Ecto neural progenitor cell (in vitro differentiated cells): ENCODE results near the gene BCL2L2.
A peak's percentile ranks its signal among the peaks of the same experiment; 100 is the strongest.
"Not testable (repeated sequence)": the region's sequence is repeated elsewhere in the genome, so short reads cannot be mapped to it uniquely, and the experiment has no call there.

Source experiments
- DNase-seq: peaks from one replicate; pipeline ENCODE4 v3.0.0-alpha.2; 2018; ENCODE audit warnings: low spot score

BCL2L2 gene, protein sequence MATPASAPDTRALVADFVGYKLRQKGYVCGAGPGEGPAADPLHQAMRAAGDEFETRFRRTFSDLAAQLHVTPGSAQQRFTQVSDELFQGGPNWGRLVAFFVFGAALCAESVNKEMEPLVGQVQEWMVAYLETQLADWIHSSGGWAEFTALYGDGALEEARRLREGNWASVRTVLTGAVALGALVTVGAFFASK

DNA sequence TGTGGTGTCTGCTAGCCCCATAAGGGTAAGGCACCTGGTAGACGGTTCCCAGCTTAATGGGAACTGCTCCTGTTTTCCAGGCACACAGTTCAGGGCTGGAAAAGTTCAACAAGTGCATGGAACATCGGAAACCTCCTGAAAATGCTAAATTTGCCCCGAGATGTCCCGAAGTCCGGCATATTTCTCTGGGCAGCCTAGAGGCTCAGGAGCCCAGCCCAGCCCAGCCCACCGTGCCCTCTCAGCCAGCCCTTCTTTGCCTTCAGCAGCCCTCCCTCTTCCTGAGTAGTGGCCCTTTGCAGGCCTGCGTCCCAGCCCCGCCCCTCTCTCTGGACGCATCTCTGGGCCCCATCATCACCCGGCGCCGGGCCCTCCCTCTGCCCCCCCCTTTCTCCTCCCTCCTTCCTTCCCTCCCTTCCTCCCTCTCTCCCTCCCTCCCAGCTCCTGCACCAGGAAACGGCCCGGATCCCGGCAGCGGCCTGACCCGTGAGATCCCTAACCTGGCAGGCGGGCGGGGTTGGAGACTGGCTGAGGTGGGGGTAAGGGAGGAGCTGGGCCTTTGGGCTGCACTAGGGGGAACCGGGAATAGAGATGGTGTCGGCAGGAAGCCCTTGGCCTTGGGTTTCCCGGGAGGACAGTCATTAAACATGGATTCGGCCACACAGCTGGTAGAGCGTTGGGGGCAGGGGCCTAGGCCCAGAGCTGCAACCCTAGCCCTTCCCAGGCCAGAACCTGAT lies at the start of gene BCL2L2:
Gene BCL2L2, plus strand, starts transcription at position 422 of the 734 bp plus-strand sequence. CDS start 935 bp downstream, outside the sequence.
- peak; percentile 94 for DNase-seq

DNA sequence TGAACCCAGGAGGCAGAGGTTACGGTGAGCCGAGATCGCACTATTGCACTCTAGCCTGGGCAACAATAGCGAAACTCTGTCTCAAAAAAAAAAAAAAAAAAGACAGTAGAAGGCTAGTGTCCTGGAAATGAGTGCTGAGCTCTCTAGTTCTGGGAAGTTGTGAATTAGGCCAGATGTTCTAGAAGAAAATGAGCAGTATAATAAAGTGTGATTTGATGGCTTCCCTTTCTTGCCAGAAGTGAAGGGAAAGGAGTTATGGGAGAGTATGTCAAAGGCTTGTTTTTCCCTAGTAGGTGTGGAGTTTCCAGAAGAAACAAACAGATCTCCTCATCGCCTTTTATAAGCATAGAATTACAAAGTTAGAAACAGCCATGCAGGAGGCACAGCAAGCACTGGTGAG lies 48.4 kb upstream of the BCL2L2 start:
- no peak for DNase-seq

DNA sequence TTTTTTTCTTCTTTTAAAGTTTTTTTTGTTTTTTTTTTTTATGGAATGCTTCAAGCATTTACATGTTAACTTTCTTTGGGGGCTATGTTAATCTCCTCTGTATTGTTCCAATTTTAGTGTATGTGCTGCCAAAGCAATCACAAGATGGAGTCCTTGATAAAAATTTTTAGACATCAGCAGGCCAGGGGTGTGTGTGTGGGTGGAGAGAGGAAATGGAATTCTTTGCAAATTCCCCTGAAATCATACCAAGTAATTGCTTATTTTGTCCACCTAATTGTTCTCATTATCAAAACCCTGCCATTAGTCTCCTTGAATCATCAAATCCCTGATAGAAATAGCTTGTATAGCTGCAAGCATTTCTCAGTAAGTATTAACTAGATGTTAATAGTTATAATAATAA lies 47.2 kb upstream of the BCL2L2 start:
- DNase-seq, result no peak

DNA sequence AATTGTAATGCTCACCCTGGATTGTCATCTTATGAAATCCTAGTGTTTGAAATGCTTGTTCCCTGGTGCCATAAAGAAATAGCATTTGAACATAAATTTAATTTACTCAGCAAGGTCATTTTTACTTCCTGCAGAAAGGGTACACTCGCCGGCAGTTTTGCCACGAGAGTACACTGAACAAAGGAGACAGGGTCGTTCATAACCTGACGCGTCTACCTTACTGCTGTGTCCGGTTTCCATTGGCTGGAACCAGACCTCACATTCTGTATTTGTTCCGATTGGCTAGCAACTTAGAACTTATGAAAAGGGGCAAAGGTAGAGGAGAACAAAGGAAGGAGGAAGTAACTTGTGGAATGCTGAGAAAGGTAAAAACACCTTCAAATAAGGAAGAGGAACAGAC lies 45.8 kb upstream of the BCL2L2 start:
- DNase-seq, result not testable (repeated sequence)

DNA sequence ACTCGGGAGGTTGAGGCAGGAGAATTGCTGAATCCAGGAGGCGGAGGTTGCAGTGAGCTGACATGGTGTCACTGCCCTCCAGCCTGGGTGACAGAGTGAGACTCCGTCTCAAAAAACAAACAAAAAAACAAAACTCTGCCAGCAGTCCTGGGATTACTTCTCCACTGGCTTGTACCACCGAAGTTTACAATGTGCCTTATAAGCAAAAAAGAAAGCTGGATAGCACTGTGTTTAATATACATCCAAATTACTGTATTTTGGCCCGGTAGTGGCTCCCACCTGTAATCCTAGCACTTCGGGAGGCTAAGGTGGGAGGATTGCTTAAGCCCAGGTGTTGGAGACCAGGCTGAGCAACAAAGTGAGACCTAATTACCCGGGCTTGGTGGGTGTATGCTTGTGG lies 37.4 kb upstream of the BCL2L2 start:
- DNase-seq, result no peak

DNA sequence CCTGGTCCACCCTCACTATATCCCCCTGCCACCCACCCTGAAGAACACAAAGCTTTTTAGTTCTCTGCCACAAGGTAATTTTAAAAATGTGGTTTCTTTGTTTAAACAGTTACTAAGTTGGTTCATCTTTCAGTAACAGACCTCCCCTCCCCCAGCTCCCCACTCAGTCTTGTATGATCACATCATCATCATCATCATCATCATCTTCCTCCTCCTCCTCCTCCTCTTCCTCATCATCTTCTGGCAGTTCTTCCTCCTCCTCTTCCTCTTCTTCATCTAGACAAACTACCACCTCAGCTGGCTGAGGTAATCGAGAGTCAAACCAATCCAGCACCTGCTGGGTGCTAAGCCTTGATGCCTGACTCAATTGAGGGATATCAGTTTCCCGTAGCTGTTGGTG lies 31.2 kb upstream of the BCL2L2 start:
- DNase-seq, result no peak

DNA sequence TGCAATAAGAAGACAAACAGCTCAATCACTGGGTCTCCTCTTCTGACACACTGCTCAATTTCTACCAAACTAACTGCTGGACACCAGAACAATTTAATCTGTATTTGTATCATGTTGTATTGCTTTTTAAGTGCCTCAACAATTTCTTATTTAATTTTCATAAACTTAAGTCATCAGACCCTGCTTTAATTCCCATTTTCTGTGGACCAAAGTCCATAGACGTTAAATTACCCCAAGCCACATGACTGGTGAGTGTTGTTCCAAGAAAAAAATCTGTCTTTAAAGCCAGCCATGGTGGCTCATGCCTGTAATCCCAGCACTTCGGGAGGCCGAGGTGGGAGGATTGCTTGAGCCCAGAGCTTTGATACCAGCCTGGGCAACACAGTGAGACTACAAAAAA lies 29.4 kb upstream of the BCL2L2 start:
- no peak for DNase-seq

DNA sequence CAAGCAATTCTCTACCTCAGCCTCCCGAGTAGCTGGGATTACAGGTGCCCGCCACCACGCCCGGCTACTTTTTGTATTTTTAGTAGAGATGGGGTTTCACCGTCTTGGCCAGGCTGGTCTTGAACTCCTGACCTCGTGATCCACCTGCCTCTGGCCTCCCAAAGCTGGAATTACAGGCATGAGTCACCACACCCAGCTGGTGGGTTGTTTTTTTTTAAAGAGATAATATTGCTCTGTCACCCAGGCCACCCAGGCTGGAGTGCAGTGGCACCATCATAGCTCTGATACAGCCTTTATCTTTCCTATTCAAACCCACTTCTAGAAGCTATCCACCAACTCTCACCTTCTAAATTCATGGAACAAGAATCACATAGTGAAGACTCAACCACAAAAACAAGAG lies 28.7 kb upstream of the BCL2L2 start:
- DNase-seq, result not testable (repeated sequence)

DNA sequence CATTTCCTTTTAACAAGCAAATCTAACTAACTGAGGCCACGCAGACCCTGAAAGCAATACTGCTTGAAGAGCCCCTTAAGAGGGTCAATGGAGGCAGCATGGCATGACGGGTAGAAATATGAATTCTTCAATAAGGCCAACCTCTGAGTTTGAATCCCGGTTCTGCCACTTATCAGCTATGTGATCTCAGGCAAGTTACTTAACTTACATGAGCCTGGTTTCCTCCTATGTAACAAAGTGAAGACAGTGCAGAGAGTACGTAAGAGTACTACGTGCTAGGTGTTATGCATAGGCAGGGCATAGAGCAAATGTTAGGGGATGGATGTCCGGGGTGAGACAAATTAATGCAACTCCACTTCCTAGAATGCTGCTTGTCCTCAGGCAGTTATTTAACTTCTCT lies 25.4 kb upstream of the BCL2L2 start:
- no peak for DNase-seq

DNA sequence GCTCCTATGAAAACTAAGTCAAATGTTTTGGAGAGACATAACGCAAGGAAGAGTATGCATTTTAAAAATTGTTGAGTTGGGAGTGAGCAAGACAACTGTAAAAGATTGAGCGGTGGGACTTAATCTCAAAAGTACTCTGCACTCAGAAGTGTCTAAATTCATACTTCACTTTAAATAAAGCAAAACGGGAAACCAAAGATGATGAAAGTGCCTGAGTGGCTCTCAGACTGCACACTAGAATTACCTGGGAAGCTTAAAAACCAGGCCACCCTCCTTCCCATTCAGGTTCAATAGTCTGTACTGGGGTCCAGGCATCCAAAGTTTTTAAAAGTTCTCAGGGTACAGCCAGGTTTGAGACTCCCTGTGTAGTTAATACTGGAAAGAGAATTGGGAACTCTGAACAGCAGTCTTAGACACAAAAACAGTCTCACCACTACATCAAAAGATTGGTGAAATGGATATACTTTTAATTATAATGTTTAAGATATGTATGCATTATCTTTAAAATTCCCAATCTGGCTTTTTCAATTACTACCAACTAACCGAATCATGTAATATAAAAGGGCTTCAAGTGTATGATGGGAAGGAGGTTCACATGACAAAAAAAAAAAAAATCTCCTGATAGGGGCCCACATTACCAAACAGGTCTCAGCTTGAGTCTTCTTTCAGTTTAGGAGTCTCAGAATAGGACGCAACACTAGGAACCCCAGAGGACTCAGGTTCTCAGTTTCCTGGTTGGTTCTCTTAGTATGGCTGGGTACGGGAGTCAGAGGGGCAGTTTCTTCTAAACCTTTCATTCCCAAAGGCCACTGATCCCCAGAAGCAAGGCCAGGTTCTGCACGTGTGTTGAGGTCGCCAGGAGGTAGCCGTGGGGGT lies 21.7 kb upstream of the BCL2L2 start:
- no peak for DNase-seq

DNA sequence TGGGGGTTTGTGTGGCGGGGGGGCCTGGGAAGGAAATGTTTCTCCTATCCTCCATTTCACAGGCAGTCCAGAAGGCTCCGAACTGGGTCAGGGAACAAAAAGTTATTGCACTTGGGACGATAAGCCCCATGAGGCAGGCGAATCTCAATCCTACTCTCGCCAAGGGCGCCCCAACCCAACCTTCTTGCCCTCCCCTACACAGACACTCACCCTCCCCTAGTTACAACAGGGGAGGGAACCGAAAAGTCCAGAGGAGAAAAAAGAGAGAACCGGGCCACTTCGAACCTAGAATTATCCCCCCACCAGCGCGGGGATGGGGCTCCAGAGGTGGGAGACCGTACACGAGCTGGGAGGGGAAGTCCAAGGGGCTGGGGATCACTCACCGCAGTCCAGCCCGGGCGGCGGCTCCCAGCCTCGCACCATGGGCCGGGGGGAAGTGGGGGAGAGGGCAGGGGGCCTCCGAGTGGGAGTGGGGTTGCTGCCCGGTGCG lies 21.1 kb upstream of the BCL2L2 start:
- no peak for DNase-seq

DNA sequence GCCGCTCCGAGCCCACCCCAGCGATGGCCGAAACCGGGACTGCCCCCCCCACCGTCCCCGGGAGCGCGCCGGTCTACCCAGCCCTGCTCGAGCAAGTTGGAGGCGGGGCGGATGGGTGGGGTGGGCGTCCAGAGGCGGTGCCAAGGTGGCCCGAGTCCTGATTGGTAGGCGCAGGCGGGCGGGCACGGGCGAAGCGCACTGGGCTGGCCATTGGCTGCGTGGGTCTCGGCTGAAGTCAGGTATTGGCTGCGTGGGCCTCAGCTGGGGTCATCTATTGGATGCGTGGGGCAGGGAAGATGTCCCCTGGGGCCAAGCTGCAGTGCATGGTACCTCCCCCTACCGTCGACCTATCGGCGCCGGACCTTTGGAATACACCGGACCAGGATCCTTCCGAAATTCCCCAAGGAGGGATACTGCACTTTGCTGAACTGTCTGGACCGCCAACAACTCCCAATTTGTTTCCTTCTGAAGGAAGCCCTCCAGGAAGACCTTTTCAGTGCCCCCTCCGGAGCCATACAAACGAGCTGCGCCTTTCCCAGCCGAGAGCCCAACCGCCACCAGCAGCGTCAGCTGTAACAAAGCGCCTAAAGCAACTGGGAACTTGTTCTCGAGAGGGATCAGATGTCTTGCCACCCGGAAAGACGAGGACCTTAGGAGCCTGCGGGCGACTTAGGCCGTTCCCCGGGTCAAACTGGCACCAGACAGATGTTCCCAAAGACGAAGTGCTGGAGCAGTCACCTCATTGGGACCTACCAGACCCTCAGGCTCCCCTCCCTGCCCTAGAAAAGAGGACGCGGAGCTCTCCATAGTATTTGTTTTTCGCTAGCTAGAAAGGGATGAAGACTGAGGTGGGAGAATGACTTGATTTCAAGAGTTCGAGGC lies 20.4 kb upstream of the BCL2L2 start, which contains the start of gene HOMEZ:
Gene HOMEZ, minus strand, starts transcription at position 113 of the 882 bp plus-strand sequence. CDS start 180 bp downstream, outside the sequence.
- DNase-seq, result peak; percentile 99

DNA sequence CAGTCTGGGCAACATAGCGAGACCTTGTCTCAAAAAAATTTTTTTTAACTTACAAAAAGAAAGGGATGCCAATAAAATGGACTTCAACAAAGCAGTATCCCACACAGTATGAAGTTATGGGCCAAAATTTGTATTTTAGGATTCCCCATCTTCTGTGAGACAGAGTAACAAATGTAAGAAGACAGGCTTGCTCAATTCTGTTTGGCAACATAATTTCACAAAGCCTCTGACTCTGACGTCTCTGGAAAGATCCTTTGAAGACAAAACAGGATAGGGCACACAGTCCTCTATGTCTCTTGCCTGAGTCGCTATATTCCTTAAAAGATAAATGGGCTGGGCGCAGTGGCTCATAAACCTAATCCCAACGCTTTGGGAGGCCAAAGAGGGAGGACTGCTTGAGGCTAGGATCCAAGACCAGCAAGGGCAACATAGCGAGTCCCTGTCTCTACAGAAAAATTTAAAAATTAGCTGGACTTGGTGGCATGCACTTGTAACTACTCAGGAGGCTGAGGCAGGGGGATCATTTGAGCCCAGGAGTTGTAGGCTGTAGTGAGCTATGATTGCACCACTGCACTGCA lies 19.6 kb upstream of the BCL2L2 start:
- DNase-seq, result no peak

DNA sequence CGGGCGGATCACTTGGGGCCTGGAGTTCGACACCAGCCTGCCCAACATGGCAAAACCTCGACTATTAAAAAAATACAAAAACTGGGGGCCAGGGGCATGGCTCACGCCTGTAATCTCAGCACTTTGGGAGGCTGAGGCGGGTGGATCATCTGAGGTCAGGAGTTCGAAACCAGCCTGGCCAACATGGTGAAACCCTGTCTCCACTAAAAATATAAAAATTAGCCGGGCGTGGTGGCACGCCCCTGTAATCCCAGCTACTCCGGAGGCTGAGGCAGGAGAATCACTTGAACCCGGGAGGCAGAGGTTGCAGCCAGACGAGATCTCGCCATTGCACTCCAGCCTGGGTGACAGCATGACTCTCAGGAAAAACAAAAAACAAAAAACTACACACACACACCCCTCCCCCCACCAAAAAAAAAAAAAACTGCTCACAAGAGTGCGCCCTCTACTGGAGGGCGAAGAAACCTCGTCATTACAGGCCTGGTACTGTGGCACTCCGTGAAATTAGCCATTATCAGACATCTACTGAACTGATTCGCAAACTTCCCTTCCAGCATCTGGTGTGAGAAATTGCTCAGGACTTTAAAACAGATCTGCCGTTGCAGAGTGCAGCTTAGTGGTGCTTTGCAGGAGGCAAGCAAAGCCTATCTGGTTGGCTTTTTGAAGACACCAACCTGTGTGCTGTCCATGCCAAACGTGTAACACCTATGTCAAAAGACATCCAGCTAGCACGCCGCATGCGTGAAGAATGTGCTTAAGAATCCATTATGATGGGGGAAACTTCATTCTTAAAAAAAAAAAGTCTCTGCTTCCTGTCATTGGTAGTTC lies 11.7 kb upstream of the BCL2L2 start:
- DNase-seq, result peak; percentile 57

DNA sequence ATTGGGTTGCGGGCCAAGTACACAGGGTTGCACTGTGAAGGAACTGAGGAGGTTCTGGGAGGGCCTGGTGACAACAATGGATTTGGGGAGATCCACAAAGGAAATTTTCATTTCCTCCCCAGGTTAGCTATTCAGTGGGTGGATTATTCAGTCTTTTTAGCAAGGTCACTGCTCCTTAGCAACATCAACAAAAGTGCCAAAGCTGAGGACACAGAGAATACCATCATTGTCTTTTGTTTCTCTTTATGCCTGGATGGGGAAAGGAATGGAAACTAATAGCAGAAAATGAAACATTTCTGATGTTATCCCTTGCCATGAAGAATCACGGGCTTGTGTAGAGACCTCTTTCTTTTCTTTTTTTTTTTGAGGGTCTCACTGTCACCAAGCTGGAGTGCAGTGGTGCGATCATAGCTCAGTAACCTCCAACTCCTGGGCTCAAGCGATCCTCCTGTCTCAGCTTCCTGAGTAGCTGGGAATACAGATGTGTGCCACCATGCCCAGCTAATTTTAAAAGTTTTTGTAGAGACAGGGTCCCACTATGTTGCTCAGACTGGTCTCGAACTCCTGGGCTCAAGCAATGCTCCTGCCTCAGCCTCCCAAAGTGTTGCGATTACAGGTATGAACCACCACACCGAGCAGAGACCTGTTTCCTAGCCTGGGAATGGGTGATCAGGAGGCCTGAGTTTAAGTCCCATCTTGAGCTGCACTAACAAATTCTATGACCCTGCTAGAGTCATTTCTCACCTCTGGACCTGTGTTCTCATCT lies 10.4 kb upstream of the BCL2L2 start:
- DNase-seq, result peak; percentile 16

DNA sequence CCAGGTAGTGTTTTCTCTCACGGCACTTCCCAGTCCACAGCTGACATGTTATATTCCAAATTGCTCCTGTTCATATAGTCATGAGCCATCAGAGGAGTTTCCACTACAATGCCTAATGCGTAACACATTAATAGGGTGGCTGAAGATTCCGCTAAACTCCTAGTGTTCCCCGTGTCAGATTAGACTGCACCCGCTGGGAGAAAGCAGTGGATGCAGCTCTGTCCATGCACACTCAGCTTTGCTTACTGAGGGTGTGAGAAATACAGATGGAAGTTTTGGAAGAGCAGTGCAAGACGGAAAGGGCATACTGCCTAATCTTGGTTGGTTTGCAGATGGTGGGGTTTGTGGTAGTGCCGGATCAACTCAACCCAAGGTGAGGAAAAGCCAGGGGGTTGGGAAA lies 9.5 kb upstream of the BCL2L2 start:
- DNase-seq, result peak; percentile 29

DNA sequence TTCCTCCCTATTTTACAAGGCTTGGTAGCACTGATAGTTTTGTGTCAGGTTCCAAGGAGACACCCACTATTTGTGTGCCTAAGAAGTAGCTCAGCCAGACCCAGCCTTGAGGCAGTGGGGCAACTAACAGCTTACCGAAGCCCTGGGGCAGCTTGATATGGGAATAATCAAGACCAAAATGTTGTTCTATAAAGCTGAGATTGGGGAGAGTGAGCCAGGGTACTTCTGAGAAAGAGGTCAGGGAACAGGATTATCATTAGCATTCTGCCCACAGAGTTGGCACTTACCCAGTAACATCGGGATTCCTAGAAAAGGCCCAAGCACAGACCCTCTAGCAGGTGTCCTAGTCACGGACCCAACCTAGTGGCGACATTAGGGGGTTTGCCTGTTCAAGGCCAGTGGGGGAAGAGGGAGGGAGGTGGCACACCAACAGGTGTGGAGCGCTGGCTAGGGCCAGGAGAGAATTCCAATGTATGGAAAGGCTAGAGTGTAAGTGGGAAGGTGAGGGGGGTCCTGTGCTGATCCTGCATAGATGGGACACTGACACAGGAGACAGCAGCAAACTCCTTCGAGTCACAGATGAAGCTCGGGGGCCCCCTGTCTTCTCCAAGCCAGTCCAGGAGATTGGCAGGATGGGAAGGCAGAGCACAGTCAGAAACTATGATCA lies 8.9 kb upstream of the BCL2L2 start:
- peak; percentile 27 for DNase-seq

DNA sequence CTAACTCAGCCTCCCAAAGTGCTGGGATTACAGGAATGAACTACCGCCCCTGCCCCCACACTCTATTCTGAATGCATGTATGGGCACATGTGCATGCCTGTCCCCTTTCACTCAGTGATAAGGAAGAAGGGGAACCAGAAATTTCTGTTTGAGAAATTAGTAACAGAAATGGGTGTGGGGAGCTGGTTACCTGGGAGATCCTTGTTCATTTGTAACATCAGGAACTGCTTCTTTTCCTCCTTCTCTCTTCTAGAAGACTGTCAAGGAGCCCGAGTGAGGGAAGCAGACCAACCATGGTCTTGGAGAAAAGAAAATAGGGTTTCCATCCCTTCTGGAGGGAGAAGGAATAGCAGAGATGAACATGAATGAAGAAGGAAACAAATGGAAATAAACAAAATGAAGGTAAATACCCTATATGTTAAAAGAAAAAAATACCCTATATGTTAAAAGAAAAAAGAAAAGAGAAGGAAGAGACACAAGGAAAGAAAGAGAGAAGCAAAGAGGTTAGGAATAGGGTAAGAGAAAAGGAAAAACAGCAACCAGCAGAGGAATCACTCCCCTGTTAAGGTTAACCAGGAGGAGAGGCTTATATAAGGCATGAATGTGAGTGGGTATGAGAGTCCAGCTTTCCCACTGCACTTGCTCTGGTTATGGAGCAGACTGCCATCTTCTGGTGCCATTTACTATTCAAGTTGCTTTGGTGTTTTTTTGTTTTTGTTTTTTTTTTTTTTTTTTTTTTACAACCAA lies 7.2 kb upstream of the BCL2L2 start:
- no peak for DNase-seq
